HG03457 (cell line): Measurements from ENCODE around the gene YPEL5.

ENCODE experiments used
- ATAC-seq: cut with Tn5 transposase; IDR thresholded peaks from one replicate; pipeline ENCODE4 v1.9.1; 2021; ENCODE audit warnings: moderate number of reproducible peaks; ENCODE audit not compliant: unreplicated experiment

YPEL5 gene

DNA sequence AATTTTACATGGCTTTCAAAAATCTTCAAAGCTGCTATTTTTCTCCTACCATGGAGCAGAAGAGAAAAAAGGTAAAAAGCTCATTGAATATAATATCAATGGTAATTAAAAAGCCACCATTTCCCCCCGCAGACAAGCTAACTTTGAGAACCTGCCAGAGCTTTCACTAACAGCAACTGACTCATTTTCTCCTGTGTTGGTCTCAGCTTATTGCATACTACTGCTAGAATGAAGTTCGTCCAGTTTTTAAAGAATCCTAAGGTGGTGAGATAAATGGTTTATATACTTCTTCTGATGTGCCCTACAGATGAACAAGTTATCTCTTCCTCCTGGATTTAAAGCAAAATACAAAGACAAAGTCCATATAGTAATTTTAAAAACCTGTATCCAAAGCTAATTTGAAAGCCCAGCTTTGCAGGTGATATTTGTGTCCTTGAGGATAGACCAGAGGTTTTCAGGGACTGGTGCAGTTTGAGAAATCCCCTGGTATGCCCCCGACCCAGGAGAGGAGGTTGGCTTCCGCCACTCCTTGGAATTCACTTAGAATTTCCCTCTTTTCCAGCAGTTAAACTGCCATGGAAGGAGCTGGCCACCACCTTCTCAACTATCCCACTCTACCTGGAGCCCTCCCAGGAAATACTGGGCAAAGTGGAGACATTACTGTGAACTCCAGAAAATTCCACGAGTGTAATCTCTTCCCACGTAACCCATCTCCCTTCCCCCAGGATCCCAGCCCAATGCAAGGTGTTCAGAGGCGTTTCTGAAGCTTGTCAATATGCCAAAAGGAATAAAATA, 17.5 kb downstream of the YPEL5 start:
- ATAC-seq: no peak

DNA sequence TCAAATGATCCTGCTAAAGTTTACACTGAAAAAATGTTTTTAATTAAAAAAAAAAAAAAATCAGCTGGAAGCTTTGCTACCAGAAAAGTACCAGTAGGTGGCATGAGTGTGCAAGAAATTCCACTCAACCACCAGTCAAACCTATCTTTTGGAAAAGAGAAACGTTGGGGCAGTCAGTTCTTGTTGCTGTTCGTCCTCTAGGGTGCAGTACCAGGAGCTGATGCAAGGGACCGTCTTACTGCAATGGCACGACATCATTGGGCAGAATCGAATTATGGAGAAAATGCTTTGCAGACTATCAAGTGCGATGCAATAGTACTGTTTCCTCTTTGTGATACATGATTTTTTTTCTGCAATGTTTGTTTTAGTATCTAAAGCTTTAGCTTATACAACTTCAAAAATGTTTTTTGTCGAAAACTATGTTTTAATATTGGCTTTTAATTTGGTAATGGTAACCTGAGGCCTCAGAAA, 18.3 kb downstream of the YPEL5 start:
- ATAC-seq: peak; percentile 68

DNA sequence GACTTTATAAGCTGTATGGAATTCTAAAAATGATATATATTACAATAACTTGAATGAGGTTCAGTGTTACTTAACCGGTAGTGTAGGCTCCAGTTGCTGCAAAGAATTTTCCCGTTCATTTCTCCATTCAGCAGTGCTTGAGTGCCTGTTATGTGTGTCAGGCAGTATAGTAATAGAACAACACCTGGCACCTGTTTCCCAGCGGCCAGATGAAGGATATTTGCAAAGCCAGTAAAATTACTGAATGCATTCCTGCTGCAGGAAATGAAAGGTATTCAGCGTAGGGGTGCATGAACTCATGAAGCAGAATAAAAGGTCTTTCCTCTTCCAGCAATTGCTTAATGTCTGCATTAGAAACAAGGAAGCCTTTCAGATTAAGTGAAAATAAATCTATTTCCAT, 18.8 kb downstream of the YPEL5 start:
- no peak for ATAC-seq

DNA sequence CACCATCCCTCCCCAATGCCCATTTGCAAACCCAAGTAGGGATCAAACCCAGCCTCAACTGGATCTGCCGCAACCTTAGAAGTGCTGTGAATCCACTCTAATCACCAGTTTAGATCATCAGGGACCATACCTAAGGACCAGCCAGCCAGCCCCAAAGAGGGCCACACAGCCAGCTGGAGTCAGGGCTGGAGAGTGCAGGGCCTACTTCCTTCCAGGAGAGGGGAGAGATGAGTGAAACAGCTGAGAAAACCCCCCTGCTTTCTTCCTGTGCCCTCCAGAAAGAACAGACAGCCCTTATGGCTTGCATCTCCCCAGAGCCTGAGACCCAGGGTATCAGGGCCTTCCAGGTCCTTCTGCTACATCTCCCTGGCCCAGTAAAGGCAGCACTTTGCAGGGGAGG, 25.8 kb downstream of the YPEL5 start:
- no peak for ATAC-seq

DNA sequence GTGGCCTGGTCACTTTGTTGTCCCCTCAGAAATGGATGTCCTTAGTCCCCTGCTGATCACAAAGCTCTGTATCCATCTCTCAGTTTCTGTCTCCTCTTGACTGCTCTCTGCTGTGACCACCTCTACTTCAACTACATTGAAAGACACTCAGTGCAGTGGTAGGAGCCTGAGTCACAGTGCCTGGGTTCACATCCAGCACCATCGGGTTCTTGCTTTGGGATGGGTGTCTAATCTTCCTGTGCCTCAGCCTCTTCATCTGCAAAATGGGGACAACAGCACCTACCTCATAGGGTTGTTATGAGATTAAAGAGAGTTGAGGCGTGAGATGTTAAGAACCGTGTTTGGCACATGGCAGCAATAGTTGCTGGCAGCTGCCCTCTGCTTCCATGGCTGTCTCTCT, 30.6 kb downstream of the YPEL5 start:
- no peak for ATAC-seq

DNA sequence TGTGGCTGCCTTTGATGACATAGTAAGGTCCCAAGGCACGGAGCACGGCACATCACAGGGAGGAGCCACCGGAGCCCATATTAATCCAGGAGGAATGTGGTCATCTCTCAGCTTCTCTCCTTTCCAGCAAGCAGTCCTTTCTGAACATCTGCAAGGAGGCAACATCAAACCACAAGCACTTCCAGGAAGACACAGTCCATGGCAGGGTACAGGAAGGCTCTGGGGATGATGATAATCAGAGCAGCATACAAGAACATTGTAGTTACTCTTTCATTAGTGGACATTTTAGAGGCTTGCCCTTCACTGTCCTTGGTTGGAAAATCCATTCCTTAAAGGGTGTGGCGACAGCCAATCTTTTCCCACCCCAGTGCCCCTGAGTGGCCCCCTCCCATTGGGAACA, 31.1 kb downstream of the YPEL5 start:
- ATAC-seq: no peak

DNA sequence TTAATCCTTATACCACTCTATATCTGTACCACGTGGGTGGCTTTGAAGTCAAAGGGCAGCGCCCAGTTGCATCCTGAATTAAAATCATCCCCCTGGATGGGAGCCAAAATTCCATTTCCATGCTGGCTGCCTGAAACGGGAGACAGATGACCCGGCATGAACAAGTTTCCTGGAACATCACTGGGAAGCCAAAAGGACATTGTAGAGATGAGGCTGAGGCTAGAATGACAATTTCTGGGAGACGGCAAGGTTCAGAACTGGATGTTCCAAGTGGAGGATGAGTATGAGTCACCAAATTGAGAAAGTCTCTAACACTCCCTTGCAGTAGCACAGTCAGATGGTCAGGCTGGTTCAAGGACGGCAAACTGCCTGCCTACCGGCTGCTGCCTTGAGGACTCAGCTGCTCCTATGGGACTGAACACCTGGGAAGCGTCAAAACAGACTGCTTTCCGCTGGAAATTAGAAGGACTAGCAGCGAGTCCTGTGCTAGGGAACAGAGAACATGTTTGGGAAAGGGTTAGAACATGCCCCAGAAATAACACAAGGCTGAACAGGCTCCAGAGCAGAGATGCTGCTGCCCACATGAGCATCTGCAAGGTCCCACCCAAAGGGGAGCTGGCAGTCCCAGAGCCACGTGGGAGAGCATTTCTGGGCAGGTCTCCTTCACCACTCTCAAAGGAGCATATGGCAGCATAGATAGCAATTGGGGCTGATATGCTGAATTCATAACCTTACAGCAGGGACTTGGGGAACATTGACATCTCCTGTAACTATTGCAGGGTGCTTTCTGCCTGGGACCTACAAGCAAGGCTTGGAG, 32.0 kb downstream of the YPEL5 start:
- no peak for ATAC-seq

DNA sequence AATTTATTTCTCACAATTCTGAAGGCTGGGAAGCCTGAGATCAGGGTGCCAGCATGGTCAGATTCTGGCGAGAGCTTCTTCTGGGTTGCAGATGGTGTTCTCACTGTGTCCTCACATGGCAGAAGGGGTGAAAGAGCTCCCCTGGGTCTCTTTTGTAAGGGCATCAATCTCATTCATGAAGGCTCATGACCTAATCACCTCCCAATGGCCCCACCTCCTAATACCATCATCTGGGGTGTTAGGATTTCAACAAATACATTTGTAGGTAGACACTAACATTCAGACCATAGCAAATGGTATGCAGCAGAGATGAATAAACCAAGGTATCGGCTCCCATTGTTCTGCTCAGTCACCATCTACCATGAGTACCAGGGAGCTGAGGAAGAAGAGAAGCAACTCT, 32.7 kb downstream of the YPEL5 start:
- no peak for ATAC-seq

DNA sequence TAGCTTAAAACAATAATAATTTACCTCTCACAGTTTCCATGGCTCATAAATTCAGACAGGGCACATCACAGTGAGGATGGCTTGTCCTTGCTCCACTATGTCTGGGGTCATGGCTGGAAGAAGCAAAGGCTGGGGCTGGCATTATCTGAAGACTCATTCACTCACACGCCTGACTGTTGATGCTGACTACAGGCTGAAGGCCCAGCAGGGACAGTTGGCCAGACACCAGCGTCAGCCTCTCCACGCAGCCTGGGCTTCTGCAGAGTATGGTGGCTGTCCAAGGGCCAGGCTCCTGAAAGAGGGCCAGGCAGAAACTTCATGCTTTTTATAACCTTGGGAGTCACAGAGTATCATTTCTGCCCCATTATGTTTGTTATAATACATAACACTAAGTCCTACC, 33.4 kb downstream of the YPEL5 start:
- no peak for ATAC-seq

DNA sequence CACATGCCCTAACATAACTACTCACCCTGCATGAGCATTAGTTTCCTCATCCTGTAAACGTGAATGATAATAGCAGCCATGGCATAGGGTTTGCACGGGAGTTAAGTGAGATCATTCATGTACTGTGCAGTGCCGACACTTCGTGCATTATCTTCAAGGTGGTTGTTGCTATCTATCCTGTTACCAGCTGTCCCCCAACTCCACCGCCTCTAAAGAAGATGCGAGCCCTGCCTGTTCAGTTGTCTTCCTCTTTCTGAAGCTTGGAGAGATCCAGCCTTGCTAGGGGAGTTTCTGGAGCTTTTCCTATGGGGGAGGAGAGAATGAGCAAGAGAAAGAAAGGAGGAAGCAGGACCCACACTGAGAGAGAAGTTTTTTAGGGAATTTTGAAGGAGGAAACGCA, 34.4 kb downstream of the YPEL5 start:
- ATAC-seq: no peak

DNA sequence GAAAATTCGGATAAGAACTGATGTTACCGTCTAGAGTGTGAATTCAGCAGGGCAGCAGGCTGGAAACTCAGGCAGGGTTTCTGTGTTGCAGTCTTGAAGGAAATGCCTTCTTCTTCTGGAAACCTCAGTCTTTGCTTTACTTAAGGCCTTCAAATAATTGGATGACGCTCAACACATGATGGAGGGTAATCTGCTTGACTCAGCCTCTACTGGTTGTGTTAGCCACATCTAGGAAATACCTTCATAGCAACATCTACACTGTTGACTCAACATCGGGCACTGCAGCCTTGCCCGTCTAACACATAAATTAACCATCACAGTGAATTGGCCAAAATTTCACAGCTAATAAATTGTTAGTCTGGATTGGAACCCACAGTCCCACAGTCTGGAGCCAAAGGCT, 37.2 kb downstream of the YPEL5 start:
- no peak for ATAC-seq

DNA sequence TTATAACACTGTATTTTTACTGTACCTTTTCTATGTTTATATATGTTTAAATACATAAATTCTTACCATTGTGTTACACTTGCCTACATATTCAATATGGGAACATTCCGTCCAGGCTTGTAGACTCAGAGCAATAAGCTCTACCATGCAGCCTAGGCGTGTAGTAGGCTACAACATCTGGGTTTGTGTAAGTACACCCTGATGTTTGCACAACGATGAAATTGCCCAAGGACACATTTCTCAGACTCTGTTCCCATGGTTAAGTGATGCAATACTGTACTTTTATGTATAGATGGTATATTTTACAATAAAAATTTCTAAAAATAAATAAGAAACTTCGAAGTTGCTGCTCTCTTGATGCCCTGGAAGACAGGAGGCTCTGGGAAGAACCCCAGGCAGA, 38.4 kb downstream of the YPEL5 start:
- ATAC-seq: no peak

DNA sequence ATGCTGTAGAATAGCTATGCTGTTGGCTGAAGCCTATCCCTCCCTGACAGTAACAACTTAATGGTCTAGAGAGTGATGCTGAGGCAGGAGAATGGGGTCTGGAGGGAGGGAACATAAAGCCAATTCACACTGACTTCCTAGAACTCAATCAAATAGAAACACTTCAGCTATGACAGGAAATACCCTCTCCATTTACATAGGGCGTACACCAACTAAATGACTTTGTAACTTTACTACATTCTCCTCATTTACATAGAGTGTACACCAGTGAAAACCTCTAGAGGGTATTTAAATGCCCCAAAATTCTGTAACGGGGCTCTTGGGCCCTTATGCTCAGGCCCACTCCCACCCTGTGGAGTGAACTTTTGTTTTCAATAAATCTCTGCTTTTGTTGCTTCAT, 41.5 kb downstream of the YPEL5 start:
- ATAC-seq: no peak

DNA sequence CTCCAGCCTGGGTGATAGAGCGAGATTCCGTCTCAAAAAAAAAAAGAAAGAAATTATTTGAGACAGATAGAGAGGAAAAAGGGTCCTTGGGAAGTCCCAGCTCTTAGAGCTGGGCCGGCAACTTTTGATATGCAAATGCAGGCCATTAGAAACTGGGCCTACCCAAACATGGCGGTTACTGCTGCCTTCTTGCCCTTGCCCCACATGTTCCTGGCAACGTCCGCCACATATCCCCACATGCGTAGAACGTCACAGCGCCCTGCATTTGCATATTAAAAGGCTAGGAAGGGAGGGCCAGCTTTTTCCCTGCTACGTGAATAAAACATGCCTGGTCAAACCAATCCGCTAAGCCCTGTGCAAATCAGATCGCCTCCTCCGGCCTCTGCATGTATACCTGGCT, 43.8 kb downstream of the YPEL5 start:
- no peak for ATAC-seq

DNA sequence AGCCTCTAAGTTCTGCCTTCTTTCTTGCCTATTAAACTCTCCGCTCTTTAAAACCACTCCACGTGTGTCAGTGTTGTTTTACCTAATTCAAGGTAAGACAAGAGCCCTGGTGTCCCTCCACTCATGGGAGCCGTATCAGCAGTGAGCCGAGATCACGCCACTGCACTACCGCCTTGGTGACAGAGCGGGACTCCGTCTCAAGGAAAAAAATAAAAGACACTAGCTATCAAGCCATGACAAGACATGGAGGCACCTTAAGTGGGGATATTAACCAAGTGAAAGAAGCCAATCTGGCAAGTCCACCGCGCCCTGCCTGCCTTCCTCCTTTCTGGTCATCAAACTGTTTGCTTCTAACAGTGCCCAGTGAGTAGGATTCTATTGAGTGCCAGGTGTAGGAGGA, 44.3 kb downstream of the YPEL5 start:
- ATAC-seq: no peak

DNA sequence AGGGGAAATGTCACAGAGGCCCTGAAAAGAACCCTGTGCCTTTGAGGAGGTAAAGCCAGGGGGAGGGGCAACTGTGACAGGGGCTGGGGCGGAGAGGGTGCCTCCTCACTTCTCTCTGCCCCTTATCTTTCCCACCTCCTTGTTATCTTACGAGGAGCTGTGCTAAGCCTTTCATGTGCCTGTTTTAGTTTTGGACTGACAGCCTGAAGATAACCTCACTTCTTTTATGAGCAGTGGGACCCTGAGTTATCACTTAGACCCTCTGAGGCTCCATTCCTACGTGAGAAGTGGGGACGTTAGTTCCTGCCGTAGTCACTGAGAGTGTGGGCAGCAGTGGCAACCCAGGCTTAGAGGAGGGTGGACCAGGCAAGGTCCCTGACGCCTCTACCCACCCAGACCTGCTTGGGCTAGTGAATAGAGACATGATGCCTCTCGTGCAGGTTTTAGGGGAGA, 45.0 kb downstream of the YPEL5 start:
- ATAC-seq: no peak

DNA sequence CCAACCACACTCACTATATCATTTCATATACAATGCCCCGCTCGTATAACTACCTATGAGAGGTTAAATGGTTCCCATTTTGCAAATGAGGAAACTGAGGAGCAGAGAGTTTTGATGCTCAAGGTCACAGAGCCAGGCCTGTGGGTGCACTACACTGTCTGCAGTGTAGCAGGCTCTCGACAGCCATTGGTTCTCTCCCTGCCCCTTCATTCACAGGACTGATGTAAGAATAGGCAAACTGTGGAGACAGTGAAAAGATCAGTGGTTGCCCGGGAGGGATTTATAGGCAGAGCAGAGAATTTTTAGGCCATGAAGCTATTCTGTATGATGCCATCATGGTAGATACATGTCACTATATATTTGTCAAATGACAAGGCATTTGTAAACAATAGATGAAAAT, 45.5 kb downstream of the YPEL5 start:
- ATAC-seq: no peak

DNA sequence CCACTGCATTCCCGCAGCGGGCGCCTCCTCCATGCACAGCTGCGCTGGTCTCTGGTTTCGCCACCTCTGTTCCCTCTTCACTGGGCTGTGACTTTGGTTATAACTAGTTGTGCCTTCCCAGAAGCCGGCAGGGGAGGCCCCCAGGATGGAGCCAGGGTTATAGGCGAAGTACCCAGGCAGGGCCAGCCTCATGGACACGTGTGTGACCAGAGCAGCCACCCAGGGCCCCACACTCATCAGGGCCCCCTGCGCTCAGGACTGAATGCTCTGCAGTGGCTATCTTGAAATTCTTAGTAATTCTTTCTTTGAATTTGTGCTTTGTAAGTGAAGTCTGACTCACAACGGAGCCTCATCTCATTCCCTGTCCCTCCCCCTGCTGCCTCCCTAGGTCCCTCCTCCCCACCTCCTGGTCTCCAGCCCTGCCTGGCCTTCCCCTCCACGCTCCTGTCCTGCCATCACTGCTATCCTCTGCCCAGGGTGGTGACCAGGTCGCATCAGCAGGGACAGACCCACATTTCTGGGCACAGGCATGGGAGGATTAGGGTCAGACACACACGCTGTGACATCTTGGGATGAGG, 46.4 kb downstream of the YPEL5 start:
- ATAC-seq: no peak

DNA sequence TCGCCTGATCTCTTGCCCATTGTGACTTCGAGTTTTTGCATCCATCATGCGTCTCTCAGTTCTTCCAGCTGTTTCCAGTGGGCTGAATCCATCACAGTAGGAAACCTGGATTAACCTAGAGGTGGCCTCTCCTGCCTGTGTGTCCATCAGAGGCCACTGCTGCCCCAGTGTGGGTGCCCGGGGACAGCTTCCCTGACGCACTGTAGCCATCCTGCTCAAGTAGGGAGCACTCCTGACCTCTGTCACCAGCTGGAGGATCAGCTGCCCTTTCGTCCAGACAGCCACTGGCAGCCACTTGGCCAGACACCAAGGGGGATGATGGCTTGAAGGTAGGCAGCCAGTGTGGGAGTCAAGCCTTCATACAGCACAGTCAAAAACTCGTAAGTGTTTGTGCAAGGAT, 47.6 kb downstream of the YPEL5 start:
- ATAC-seq: no peak

DNA sequence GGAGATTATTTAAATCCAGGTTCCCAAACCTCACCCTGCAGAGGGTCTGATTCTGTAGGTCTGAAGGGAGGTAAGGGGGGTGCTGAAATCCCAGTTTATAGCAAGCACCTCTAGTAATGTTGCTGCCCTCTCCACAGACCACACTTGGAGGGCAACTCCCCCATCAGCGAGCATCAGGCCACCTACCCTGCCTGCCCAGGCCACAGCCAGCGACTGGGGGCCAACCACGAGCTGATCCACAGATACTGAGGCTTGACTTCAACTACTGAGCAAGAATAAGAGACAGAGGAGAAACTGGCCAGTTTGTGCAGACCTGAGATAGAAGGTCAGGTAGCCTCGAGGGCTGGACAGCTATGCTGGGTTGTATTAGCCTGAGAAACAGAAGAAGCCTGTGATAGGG, 48.2 kb downstream of the YPEL5 start:
- ATAC-seq: no peak

DNA sequence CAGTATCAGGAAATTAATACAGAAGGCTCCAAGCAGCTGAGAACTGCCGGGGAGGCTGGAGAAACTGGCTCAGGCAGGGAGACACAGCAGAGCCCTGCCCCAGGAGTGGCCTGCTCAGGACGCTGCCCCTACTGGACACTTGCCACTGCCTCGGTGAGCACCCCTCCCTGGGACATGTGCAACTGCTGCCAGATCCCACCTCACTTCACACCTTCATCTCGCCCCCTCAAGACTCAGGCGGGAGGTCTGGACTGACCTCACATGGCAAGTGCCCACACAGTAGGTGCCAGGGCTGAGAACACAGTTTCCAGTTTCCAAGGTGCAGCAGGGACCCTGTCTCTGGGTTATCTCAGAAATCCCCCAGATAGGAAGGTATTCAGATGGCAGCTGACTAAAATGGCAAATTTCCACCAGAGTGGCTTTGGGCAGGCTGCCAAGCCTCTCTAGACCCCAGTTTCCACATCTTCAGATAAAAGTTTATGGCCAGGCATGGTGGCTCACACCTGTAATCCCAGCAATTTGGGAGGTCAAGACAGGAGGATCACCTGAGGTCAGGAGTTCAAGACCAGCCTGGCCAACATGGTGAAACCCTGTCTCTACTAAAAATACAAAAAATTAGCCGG, 50.9 kb downstream of the YPEL5 start:
- ATAC-seq: no peak
